GM19463 (cell line): ENCODE measurements around the gene WNK3.
A peak's percentile ranks its signal among the peaks of the same experiment; 100 is the strongest.

Experiments
- ATAC-seq: cut with Tn5 transposase; IDR thresholded peaks from one replicate; pipeline ENCODE4 v1.9.1; 2021; ENCODE audit warnings: mild to moderate bottlenecking, moderate library complexity; ENCODE audit not compliant: unreplicated experiment

Gene WNK3

GRCh38 chrX:54246866-54247265 lies 111.0 kb downstream of the WNK3 start:
- no peak for ATAC-seq

GRCh38 chrX:54238588-54238987 lies 119.3 kb downstream of the WNK3 start:
- ATAC-seq = no peak

- no peak for ATAC-seq
Measured at GRCh38 chrX:54237014-54237413, 120.8 kb downstream of the WNK3 start.

GRCh38 chrX:54230435-54231148 lies 127.3 kb downstream of the WNK3 start:
- ATAC-seq = no peak

GRCh38 chrX:54223581-54223980 lies 134.3 kb downstream of the WNK3 start:
- ATAC-seq = no peak

- no peak for ATAC-seq
Measured at GRCh38 chrX:54213603-54214002, 144.2 kb downstream of the WNK3 start.

- ATAC-seq = no peak
Measured at GRCh38 chrX:54208531-54208930, 149.3 kb downstream of the WNK3 start.

- ATAC-seq = no peak
Measured at GRCh38 chrX:54198262-54198661, 159.6 kb downstream of the WNK3 start.

GRCh38 chrX:54194982-54195588 lies 162.8 kb downstream of the WNK3 start:
- peak; percentile 65 for ATAC-seq

GRCh38 chrX:54193085-54193821 lies 164.6 kb downstream of the WNK3 start:
- no peak for ATAC-seq

- ATAC-seq = no peak
Measured at GRCh38 chrX:54184474-54184873, 173.4 kb downstream of the WNK3 start.

- peak; percentile 43 for ATAC-seq
Measured at GRCh38 chrX:54182864-54183613, 174.8 kb downstream of the WNK3 start, which contains the start of gene FAM120C. Gene FAM120C (minus strand): TSS chrX:54183254. CDS start chrX:54183198, 56 bp downstream.

- ATAC-seq = peak; percentile 59
Measured at GRCh38 chrX:54182194-54182863, 175.5 kb downstream of the WNK3 start.

- no peak for ATAC-seq
Measured at GRCh38 chrX:54181202-54181953, 176.5 kb downstream of the WNK3 start.

GRCh38 chrX:54180403-54180802 lies 177.4 kb downstream of the WNK3 start:
- ATAC-seq = no peak

- ATAC-seq = no peak
Measured at GRCh38 chrX:54178100-54178940, 179.5 kb downstream of the WNK3 start.

- ATAC-seq = no peak
Measured at GRCh38 chrX:54177306-54177705, 180.5 kb downstream of the WNK3 start.

GRCh38 chrX:54173791-54174190 lies 184.1 kb downstream of the WNK3 start:
- no peak for ATAC-seq

GRCh38 chrX:54172455-54172854 lies 185.4 kb downstream of the WNK3 start:
- ATAC-seq = no peak
